Stimulated activated CD8-positive, alpha-beta memory T cell treated with anti-CD3 and anti-CD28 coated beads, Interleukin-7, amount 100 ng/mL, for 1 hour (primary cell): ENCODE results near the gene LARP6.

ENCODE experiments used
- DNase-seq, 2 donors: peaks; one replicate each; pipeline ENCODE4 v3.0.0-alpha.2; 2020; ENCODE audit warnings: low read depth in 2 of 2

LARP6 gene

GRCh38 chr15:70794596-70795310 is 59.2 kb downstream of the LARP6 start:
- no peak for DNase-seq

GRCh38 chr15:70793694-70794093 is 60.3 kb downstream of the LARP6 start:
- no peak for DNase-seq

DNA sequence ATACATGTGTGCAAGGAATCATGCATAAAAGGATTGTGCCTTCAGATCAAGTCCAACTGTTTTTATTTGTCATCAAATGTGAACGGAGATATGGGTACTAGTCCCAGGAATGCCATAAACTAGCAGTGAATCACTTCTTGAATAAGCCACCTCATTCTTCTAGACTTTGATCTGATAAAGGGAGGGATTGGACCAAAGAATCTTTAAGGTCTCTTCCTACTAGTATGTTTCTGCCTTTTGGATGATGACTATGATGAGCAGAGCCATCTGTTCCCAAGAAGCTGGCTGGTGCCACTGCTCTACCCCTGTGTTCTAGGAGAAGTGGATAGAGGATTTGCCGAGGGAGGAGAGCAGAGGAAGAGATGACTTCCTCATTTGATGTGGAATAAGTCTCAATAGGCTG is 61.8 kb downstream of the LARP6 start:
- no peak for DNase-seq

GRCh38 chr15:70791259-70791658 is 62.7 kb downstream of the LARP6 start:
- DNase-seq = no peak

DNA sequence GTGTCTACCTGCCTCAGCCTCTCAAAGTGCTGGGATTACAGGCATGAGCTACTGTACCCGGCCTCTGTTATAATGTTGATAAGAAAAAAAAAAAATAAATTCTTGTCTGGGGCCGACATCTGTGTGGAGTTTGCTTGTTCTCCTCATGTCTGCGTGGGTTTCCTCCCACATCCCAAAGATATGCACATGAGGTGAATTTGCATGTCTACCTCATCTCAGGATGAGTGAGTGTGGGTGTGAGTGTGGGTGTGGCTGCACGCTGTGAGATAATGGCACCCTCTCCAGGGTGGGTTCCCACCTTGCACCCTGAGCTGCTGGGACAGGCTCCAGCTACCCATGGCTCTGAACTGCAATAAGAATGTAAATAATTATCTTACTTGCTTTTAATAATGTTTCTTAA is 64.7 kb downstream of the LARP6 start:
- no peak for DNase-seq

DNA sequence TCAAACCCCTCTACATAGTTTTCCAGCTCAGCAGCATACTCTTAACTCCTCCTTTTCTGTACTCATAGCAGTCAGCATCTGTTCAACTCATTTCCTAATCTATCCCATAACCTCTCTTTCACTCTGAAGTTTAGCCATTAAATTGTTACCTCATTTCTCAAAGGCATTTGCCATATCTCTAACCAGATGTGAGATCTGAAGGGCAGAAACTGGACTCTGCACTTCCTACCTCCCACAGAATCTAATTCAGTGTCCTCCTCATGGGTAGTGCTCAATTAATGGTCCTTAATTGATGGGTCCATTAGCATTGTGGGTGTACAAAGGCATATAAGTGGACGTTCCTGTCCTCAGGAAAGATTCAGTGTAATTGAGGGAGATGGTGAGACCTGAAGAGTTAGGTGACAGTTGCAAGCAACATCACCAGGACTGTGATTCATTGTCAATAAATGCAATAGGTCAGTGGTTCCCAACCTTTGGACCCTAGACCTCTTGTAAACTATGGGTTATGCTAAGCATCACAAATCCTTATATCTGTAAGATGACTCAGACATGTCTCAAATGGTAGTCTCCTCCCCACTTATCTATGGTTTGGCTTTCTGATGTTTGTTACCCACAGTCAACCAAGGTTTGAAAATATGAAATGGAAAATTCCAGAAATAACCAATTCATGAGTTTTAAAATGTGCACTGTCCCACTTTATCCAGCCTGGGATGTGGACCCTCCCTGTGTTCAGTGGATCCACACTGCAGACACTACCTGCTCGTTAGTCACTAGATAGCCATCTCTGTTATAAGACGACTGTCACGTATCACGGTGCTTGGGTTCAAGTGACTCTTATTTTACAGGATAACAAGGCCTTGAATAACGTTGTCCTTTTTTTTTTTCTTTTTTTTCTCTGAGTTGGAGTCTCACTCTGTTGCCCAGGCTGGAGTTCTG is 65.6 kb downstream of the LARP6 start:
- DNase-seq = no peak

DNA sequence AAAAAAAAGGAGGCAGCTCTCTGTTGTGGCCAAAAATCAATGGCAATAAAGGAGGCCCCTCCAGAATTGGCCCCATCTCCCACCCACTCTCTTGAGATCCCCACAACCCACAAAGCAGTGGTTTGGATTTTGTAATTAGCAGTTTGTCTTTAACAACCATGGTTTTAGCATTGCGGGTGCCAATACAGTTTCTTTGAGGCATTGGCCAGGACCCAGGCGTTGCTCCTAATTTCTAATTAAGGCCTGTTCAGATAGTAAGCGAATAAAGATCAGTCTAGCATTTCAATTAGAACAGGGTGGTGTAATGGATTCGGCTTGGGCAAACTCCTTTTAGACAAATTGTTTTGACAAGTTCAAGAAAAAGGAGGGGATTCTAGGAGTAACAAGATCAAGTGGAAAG is 67.0 kb downstream of the LARP6 start:
- DNase-seq = no peak

GRCh38 chr15:70783610-70784022 is 70.3 kb downstream of the LARP6 start:
- DNase-seq = no peak

- no peak for DNase-seq
Measured at GRCh38 chr15:70783041-70783440, 70.9 kb downstream of the LARP6 start.

GRCh38 chr15:70781236-70781635 is 72.7 kb downstream of the LARP6 start:
- DNase-seq = no peak
